Measurements from ENCODE around the gene BHLHA15.

- TF ChIP-seq ARNT (IDR thresholded peaks at IDR 0.05) (no peak), BHLHE40 (IDR thresholded peaks at IDR 0.05; ENCODE audit: borderline replicate concordance) (no peak), CTBP1 (IDR thresholded peaks at IDR 0.05; ENCODE audit: borderline replicate concordance) (no peak), FOXM1 (IDR thresholded peaks at IDR 0.05; ENCODE audit: borderline replicate concordance) (no peak), LEF1 (IDR thresholded peaks at IDR 0.05; ENCODE audit: borderline replicate concordance) (no peak), PKNOX1 (IDR thresholded peaks at IDR 0.05) (no peak), NFRKB (IDR thresholded peaks at IDR 0.05) (no peak)
Observed at GRCh38 chr7:98168181-98168903, 42.9 kb upstream of the BHLHA15 start.
